ENCODE measurements around the gene ELMO1.

ELMO1 gene

DNA sequence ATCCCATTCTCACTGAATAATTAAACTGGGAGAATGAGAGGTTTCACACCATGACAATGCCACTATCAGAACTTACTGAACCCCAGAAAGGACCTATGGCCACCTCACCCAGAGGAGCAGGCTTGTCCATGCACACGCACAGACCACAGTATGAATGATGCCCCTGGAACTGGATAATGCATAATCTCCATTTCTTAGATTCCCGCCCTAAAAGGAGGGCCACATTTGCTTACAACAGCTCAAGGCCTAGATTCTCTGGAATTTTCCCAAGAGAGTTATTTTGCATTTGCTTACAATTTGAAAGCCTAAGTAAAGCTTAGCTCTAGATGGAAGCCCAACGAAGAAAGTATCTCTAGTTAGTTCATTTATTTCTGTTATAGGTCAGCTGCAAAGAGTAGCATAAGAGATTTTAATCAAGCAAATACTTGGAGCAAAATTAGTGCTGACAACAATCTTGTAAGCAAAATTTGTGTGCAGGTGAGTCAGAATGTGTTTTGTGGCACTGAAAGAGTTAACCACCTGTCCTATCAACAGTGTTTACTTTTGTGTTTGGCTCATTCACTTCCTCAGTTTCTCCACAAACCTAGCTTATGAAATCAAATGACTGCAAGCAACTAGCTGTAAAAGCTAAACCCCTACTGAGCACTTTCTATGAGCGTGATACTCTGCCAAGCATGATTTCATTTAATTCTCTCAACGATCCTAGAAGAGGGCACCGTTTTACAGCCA is 32.1 kb downstream of the ELMO1 start:
- in situ Hi-C loops (cut with MboI; ENCODE audit: low pct_unique_long_range_greater_than_20kb, low sequenced_read_pairs, unreplicated experiment): no loop called here
- no peak for DNase-seq (ENCODE audit: low spot score)
- TF ChIP-seq, protein P1, sequence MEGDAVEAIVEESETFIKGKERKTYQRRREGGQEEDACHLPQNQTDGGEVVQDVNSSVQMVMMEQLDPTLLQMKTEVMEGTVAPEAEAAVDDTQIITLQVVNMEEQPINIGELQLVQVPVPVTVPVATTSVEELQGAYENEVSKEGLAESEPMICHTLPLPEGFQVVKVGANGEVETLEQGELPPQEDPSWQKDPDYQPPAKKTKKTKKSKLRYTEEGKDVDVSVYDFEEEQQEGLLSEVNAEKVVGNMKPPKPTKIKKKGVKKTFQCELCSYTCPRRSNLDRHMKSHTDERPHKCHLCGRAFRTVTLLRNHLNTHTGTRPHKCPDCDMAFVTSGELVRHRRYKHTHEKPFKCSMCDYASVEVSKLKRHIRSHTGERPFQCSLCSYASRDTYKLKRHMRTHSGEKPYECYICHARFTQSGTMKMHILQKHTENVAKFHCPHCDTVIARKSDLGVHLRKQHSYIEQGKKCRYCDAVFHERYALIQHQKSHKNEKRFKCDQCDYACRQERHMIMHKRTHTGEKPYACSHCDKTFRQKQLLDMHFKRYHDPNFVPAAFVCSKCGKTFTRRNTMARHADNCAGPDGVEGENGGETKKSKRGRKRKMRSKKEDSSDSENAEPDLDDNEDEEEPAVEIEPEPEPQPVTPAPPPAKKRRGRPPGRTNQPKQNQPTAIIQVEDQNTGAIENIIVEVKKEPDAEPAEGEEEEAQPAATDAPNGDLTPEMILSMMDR (IDR thresholded peaks at IDR 0.05; ENCODE audit: extremely low read depth, insufficient read depth, missing control alignments): no peak

DNA sequence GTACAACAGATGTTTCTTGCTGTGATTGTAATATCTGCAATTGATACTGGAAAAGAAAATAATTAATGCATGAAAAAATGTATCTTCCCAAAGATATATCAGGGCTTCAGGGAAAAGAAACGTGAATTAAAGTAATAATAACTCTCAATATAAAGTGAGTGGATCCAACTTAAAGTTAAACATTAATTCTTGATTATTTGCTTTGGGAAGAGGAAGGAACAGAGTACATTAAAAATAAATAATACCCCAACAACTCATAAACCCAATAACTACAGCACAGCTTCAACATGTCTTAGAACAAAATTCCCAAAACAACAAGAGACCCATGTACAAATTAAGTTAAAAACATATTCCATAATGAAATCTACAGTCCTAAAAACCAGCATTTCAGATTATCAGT is 33.0 kb downstream of the ELMO1 start:
- in situ Hi-C loops (cut with MboI; ENCODE audit: low pct_unique_long_range_greater_than_20kb, low sequenced_read_pairs, unreplicated experiment): no loop called here
- DNase-seq (ENCODE audit: low spot score): no peak
- TF ChIP-seq, protein P1 (IDR thresholded peaks at IDR 0.05; ENCODE audit: extremely low read depth, insufficient read depth, missing control alignments): no peak

DNA sequence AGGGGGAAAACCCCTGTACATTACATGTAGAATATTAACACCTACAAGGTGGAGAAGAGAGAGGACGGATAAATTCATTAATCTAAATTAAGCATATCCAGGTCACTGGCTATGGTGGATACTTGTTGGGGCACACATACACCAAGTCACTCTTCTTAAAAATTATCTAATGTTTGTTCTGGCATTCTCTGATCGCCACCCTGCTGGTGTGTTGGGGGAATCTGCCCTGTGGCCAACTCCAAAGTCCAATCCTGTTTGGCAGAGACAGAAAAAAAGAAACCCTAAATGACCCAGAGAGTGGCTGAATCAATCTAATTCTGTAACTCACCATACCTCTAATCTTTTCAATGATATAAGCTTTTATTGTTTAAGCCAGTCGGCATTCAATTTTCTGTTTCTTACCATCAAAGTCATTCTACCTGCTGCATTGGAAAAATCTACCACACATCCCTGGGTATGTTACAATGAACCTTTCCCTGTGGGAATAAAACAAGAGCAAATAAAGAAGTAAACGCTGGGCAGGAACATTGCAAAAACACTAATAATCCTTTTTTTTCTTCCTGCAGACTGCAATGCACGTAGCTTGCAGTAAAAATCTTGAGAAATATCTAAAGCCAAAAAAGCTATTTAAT is 34.2 kb downstream of the ELMO1 start:
- in situ Hi-C loops (cut with MboI; ENCODE audit: low pct_unique_long_range_greater_than_20kb, low sequenced_read_pairs, unreplicated experiment): no loop called here
- TF ChIP-seq, protein P1 (IDR thresholded peaks at IDR 0.05; ENCODE audit: extremely low read depth, insufficient read depth, missing control alignments): no peak
- DNase-seq (ENCODE audit: low spot score): no peak

DNA sequence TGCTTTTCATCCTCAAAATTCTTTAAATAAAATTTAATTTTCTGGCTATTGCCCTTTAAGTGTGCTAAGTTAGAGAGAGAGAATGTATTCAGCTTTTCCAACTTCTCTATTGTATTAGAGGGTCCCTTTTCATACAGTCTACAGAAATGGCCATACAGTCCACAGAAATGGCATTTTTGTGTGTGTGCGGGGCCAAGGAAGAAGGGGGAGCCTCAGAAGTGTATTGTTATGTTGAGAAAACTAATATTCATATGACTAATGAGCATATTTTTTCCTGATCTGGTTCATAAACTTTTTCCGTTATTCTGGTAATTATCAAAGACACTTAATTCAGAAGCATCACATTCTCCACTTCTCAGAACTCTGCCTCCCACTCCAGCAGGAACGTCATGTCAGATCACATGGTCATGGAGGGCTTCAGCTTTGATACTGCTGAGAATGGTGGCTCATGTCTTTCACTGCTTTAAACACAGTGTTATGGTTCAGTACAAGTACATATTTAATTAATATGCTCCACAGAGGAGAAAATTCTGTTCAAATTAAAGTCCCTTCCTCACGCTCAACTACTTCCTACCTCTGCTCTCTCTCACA is 37.1 kb downstream of the ELMO1 start:
- DNase-seq (ENCODE audit: low spot score): no peak
- TF ChIP-seq, protein P1 (IDR thresholded peaks at IDR 0.05; ENCODE audit: extremely low read depth, insufficient read depth, missing control alignments): no peak
- in situ Hi-C loops (cut with MboI; ENCODE audit: low pct_unique_long_range_greater_than_20kb, low sequenced_read_pairs, unreplicated experiment): no loop called here

DNA sequence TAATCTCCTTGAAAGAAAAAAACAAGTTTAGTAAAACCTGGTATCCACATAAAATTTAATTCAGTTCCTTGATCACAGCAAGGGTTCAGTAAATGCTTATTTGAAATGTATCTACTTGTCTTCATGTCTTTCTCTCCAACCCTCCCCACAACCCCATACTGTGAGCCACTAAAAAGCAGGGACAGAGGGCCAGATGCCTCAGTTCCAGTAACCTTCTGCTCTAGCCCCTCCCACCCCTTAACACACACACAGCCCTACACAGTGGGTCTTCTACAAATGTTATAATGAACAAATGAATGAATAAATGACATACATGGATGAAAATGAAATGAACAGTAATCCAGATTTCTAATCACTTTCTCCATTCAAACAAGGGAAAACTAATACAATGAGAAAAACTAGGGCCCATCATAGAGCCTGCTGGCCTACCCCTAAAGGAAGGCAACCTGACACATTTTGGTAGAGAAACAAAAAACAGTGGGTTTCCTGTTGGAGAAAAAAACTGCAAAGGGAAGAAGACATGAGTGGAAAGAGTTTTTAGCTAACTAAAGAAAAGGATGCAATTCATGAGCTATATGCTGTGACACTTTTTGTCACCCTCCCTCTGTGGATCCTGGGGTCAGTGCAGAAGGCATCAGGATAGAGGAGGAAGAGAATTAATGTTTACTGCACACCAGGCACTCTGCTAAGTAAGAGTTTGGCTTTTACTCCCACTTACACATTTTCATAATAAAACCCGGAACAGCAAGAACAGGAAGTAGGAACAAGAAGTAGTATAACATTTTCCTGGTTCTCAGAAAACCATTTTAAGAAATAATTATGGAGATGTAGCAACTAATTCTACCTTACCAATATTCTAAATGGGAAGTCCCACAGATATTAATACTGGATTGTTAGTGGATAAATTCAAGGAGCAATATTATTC is 38.1 kb downstream of the ELMO1 start:
- DNase-seq (ENCODE audit: low spot score): no peak
- TF ChIP-seq, protein P1 (IDR thresholded peaks at IDR 0.05; ENCODE audit: extremely low read depth, insufficient read depth, missing control alignments): no peak
- in situ Hi-C loops (cut with MboI; ENCODE audit: low pct_unique_long_range_greater_than_20kb, low sequenced_read_pairs, unreplicated experiment): no loop called here

DNA sequence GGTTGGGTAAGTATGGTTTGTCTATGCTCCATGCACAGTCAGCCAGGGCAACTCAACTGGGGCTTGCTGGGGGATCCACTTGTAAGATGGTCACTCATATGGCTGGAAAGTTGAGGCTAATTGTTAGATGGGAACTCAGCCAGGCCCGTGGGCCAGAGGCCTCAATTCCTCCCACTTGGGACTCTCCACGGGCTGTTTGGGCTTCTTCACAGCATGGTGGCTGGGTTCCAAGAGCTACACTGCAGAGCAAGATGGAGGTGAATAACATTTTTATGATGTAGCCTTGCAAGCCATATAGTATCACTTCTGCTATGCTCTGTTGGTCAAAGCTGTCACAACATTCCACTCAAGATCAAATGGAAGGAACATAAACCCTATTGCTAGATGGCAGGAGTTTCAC is 39.2 kb downstream of the ELMO1 start:
- in situ Hi-C loops (cut with MboI; ENCODE audit: low pct_unique_long_range_greater_than_20kb, low sequenced_read_pairs, unreplicated experiment): no loop called here
- TF ChIP-seq, protein P1 (IDR thresholded peaks at IDR 0.05; ENCODE audit: extremely low read depth, insufficient read depth, missing control alignments): no peak
- no peak for DNase-seq (ENCODE audit: low spot score)

Data from GM13977 (cell line).